Neuronal stem cell (in vitro differentiated cells): Measurements from ENCODE around the gene CDK11A.
A peak's percentile ranks its signal among the peaks of the same experiment; 100 is the strongest.

Source experiments
- DNase-seq: peaks from one replicate; pipeline ENCODE4 v3.0.0-alpha.2; 2013; ENCODE audit warnings: low spot score
- H2AFZ ChIP-seq: one replicate; pipeline ENCODE4 v1.6.1; 2013; ENCODE audit warnings: mild to moderate bottlenecking, low read length, inconsistent platforms
- H2AK5ac ChIP-seq: 2 replicates; pipeline ENCODE4 v1.6.1; 2013; ENCODE audit warnings: low read depth, mild to moderate bottlenecking, inconsistent platforms, low read length, moderate library complexity, mixed read lengths
- H2BK120ac ChIP-seq: 2 replicates; pipeline ENCODE4 v1.6.1; 2013; ENCODE audit warnings: low read depth, mild to moderate bottlenecking, inconsistent platforms, low read length, moderate library complexity, mixed read lengths
- H2BK12ac ChIP-seq: one replicate; pipeline ENCODE4 v1.6.1; 2013; ENCODE audit warnings: low read length, inconsistent platforms
- H2BK15ac ChIP-seq: 2 replicates; pipeline ENCODE4 v1.6.1; 2013; ENCODE audit warnings: mild to moderate bottlenecking, low read length, inconsistent platforms, mixed read lengths
- H2BK5ac ChIP-seq: one replicate; pipeline ENCODE4 v1.6.1; 2013; ENCODE audit warnings: inconsistent platforms, mild to moderate bottlenecking, low read length, moderate library complexity
- H3K14ac ChIP-seq: one replicate; pipeline ENCODE4 v1.6.1; 2013; ENCODE audit warnings: low read length, inconsistent platforms
- H3K18ac ChIP-seq: 2 replicates; pipeline ENCODE4 v1.6.1; 2013; ENCODE audit warnings: low read length, inconsistent platforms
- H3K23ac ChIP-seq: 2 replicates; pipeline ENCODE4 v1.6.1; 2013; ENCODE audit warnings: low read depth, mild to moderate bottlenecking, mixed read lengths, low read length, inconsistent platforms; ENCODE audit not compliant: poor library complexity
- H3K27ac ChIP-seq: replicated peaks from 3 replicates; pipeline ENCODE4 v1.5.1; 2013; ENCODE audit warnings: low read length, inconsistent platforms
- H3K27me3 ChIP-seq, 3 experiments: 2 replicates each; pipeline ENCODE4 v1.6.1; 2013; ENCODE audit warnings: low read length in 3 of 3, mild to moderate bottlenecking in 2 of 3, inconsistent platforms in 1 of 3, low read depth in 1 of 3, mixed read lengths in 1 of 3, moderate library complexity in 1 of 3; ENCODE audit not compliant: control insufficient read depth in 3 of 3, insufficient read depth in 3 of 3
- H3K36me3 ChIP-seq, 2 donors: replicated peaks in 1 of 2; 2 replicates each; pipeline ENCODE4 v1.6.1; 2013; ENCODE audit warnings: low read length in 2 of 2; ENCODE audit not compliant: control insufficient read depth in 2 of 2, insufficient read depth in 2 of 2
- H3K4ac ChIP-seq: 2 replicates; pipeline ENCODE4 v1.6.1; 2013; ENCODE audit warnings: inconsistent platforms, mild to moderate bottlenecking, low read length, moderate library complexity
- H3K4me1 ChIP-seq, 2 donors: 1 replicate in 1 of 2; 2 replicates in 1 of 2; pipeline ENCODE4 v1.6.1; 2013; ENCODE audit warnings: low read length in 2 of 2, low read depth in 1 of 2; ENCODE audit not compliant: control insufficient read depth in 2 of 2, insufficient read depth in 1 of 2
- H3K4me2 ChIP-seq: one replicate; pipeline ENCODE4 v1.6.1; 2013; ENCODE audit warnings: mild to moderate bottlenecking, low read length, inconsistent platforms; ENCODE audit not compliant: insufficient read depth, poor library complexity, severe bottlenecking
- H3K4me3 ChIP-seq, 2 donors: 2 replicates each; pipeline ENCODE4 v1.5.1; 2013; ENCODE audit warnings: low read length in 2 of 2, mild to moderate bottlenecking in 2 of 2, inconsistent platforms in 1 of 2, moderate library complexity in 1 of 2
- H3K79me1 ChIP-seq: one replicate; pipeline ENCODE4 v1.6.1; 2013; ENCODE audit warnings: low read depth, mild to moderate bottlenecking, inconsistent platforms, low read length, moderate library complexity
- H3K9ac ChIP-seq: one replicate; pipeline ENCODE4 v1.6.1; 2013; ENCODE audit warnings: mild to moderate bottlenecking, low read depth, low read length, inconsistent platforms; ENCODE audit not compliant: poor library complexity
- H3K9me3 ChIP-seq, 2 donors: replicated peaks in 1 of 2; 2 replicates each; pipeline versions ENCODE3 to v1.6.1; 2013; ENCODE audit warnings: low read length in 2 of 2, mild to moderate bottlenecking in 2 of 2, inconsistent platforms in 1 of 2, low read depth in 1 of 2, mixed read lengths in 1 of 2, moderate library complexity in 1 of 2; ENCODE audit not compliant: control insufficient read depth in 2 of 2, insufficient read depth in 1 of 2
- H4K8ac ChIP-seq: one replicate; pipeline ENCODE4 v1.6.1; 2013; ENCODE audit warnings: low read depth, mild to moderate bottlenecking, inconsistent platforms, low read length, moderate library complexity
- H4K91ac ChIP-seq: one replicate; pipeline ENCODE4 v1.6.1; 2013; ENCODE audit warnings: low read length, low read depth, mild to moderate bottlenecking, inconsistent platforms; ENCODE audit not compliant: poor library complexity
- WGBS, 2 donors: extraction: QIAGEN DNeasy Blood & Tissue Kit; methylation state at CpG; one replicate each; pipeline ENCODE4 v1.1.7; 2013; ENCODE audit warnings: missing lambda C conversion rate in 2 of 2, mixed read lengths in 1 of 2; ENCODE audit not compliant: insufficient read length in 2 of 2, insufficient replicate concordance in 1 of 2; ENCODE audit errors: extremely low coverage in 2 of 2; 5-methylcytosine and 5-hydroxymethylcytosine counted together

Gene CDK11A

DNA sequence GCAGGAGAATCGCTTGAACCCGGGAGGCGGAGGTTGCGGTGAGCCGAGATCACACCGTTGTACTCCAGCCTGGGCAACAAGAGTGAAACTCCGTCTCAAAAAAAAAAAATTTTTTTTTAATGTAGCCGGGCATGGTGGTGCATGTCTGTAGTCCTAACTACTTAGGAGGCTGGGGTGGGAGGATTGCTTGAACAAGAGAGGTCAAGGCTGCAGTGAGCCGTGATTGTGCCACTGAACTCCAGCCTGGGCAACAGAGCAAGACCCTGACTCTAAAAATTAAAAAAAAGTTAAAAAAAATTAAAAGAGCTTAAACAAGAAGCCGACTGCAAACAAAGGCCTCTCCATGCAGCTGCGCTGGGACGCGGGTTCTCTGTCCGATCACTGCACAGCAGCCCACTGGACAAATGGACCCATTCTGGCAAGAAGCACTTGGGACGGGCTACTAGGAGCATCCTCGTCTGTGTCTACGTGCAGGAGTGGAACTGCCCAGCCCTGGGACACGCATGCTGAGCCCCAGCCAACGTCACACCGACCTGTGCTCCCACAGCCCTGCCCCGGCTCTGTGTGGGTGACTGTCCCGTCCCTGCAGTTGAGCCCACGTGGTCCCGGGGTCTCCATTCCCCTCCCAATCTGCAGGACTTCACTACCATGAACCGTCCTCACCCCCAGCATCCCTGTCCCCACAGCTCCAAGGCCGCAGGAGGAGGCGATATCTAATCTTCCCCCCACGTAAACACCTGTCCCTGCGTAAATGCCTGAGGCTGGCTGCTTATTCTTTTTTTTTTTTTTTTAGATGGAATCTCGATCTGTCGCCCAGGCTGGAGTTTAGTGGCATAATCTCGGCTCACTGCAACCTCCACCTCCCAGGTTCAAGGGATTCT, 43.9 kb downstream of the CDK11A start:
- Histone ChIP-seq H3K14ac (no peak overlapping the region), H3K36me3 (peaks cover 1 to 27% of the 10 kb centered on the region in 2 donors), H3K9me3 (no peaks in the 10 kb centered on the region), H3K4me3 (peak overlapping the region in 1 of 2 donors; percentile 19), H3K4me2 (no peak overlapping the region), H3K27me3 (no peaks in the 10 kb centered on the region), H2BK15ac (no peak overlapping the region), H3K4ac (peak overlapping the region; percentile 11), H2BK12ac (no peak overlapping the region), H2BK5ac (peak overlapping the region; percentile 39), H3K27ac (no peak overlapping the region), H2AFZ (no peak overlapping the region), H2AK5ac (no peak overlapping the region), H3K23ac (peak overlapping the region; percentile 55), H2BK120ac (no peak overlapping the region), H3K18ac (no peak overlapping the region), H3K79me1 (peaks cover 18% of the 10 kb centered on the region), H3K9ac (peak overlapping the region; percentile 77), H4K8ac (peak overlapping the region; percentile 1), H3K4me1 (peaks cover 0 to 6% of the 10 kb centered on the region in 2 donors), H4K91ac (no peak overlapping the region)
- no CpG with 5 or more reads among the region's 32 CpGs for WGBS, 2 donors
- no peak for DNase-seq

DNA sequence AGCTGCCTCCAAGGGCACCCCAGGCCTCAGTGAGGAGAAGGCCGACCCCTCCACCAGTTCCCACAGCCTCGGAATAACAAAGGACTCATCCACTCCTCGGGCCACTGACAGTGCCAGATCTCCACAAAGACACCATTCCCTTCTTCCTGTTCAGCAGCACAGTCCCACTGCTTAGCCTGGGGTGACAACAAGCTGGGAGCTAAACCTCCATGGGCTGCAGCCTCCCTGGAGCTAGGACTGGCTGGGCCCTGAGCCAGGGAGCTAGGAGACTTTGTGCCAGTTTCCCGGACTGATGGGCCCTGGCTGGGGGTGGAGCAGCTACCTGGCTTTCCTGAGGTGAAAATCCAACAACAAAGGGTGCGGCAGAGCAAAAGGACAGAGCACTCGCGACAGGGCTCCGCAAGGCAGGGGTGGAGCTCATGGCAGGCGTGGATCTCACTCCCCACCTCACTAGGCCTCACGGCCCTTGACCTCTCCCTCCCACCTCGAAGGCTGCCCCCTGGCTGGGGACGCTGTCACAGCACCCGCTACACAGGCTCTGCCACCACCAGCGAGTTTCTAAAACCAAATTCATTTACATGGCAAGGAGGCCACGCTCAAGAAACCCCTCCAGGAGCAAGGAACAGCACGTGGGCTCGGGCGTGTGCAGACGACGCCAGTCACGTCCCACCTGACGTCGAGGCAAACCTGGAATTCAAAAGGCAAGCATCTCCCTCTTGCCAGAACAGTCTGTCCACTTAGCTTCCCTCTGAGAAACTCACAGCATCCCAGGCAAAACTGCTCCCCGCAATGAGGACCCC, 45.4 kb downstream of the CDK11A start:
- peak overlapping the region; percentile 39 for H2BK5ac ChIP-seq
- H2AK5ac ChIP-seq, result peak overlapping the region; percentile 1
- H3K4ac ChIP-seq, result no peak overlapping the region
- no peak overlapping the region for H3K4me2 ChIP-seq
- no CpG with 5 or more reads among the region's 24 CpGs for WGBS, 2 donors
- no peak overlapping the region for H4K8ac ChIP-seq
- H2BK12ac ChIP-seq, result no peak overlapping the region
- DNase-seq, result no peak
- no peaks in the 10 kb centered on the region for H3K27me3 ChIP-seq
- no peak overlapping the region for H2BK15ac ChIP-seq
- H4K91ac ChIP-seq, result no peak overlapping the region
- peak overlapping the region; percentile 89 for H3K14ac ChIP-seq
- H3K36me3 ChIP-seq, result peaks cover 1 to 22% of the 10 kb centered on the region in 2 donors
- H3K4me1 ChIP-seq, result peaks cover 0 to 6% of the 10 kb centered on the region in 2 donors
- H3K9me3 ChIP-seq, result no peaks in the 10 kb centered on the region
- H2BK120ac ChIP-seq, result no peak overlapping the region
- H3K79me1 ChIP-seq, result peaks cover 12% of the 10 kb centered on the region
- H3K4me3 ChIP-seq, result no peak overlapping the region
- H3K23ac ChIP-seq, result peak overlapping the region; percentile 60
- no peak overlapping the region for H2AFZ ChIP-seq
- no peak overlapping the region for H3K18ac ChIP-seq
- no peak overlapping the region for H3K27ac ChIP-seq
- peak overlapping the region; percentile 47 for H3K9ac ChIP-seq

DNA sequence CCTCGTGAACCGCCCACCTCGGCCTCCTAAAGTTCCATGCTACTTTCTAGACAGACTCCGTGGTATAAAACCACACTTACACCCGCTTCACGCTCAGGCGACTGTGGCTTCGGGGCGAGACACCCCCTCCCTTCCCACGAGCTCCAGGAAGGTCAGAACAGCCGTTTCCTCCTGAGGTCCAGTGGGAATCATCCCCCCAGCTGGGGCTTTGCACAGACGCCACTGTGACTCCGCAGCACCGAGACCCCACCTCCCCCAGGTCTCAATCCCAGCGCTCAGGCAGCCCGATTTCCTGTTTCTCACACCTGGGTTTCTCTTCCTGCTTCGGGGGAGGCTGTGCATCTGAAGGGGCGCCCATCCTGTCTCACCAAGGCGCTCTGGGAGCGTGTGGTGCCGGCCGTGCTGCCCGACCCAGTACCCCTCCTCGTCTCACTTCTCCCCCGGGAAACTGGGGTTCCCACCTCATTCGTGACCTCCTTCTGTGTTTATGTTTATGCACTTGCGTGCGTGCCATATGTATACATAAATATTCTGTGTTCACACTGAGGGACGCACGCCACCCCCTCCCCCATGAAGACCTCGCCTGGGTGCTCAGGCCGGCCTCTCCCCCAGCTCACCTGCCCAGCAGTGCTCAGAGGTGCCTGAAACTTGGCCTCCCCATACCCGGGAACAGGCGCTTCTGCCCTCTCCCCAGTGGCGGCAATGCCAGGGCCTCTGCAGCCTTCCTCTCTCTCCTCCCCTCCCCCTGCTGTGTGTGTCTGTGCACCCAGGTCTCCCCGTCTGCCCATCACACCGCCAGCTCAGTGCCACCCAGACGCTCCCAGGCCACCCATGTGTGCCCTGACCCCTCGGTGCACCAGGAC, 46.2 kb downstream of the CDK11A start:
- no peak overlapping the region for H3K4ac ChIP-seq
- H3K9me3 ChIP-seq, result no peaks in the 10 kb centered on the region
- no peak overlapping the region for H3K4me2 ChIP-seq
- peak overlapping the region; percentile 89 for H3K14ac ChIP-seq
- H4K8ac ChIP-seq, result no peak overlapping the region
- peaks cover 1 to 22% of the 10 kb centered on the region in 2 donors for H3K36me3 ChIP-seq
- peak overlapping the region; percentile 44 for H3K9ac ChIP-seq
- no CpG with 5 or more reads among the region's 39 CpGs for WGBS, 2 donors
- H3K27me3 ChIP-seq, result no peaks in the 10 kb centered on the region
- peak overlapping the region; percentile 73 for H2BK12ac ChIP-seq
- H3K23ac ChIP-seq, result peak overlapping the region; percentile 43
- peak overlapping the region; percentile 39 for H2BK5ac ChIP-seq
- no peak overlapping the region for H4K91ac ChIP-seq
- H2BK120ac ChIP-seq, result no peak overlapping the region
- H3K4me1 ChIP-seq, result peaks cover 0 to 6% of the 10 kb centered on the region in 2 donors
- no peak for DNase-seq
- no peak overlapping the region for H3K27ac ChIP-seq
- no peak overlapping the region for H2BK15ac ChIP-seq
- H3K4me3 ChIP-seq, result no peak overlapping the region
- peak overlapping the region; percentile 1 for H2AK5ac ChIP-seq
- H3K79me1 ChIP-seq, result peaks cover 7% of the 10 kb centered on the region
- no peak overlapping the region for H2AFZ ChIP-seq
- no peak overlapping the region for H3K18ac ChIP-seq
